Measurements from ENCODE around the gene SLC39A9. TPM values are rescaled to one million over a fixed set of nuclear protein-coding genes. Genes with fewer than 3 reads are reported as not detected.
"Not testable (repeated sequence)": the region's sequence is repeated elsewhere in the genome, so short reads cannot be mapped to it uniquely, and the experiment has no call there.

SLC39A9 gene
- total RNA-seq, 1 experiment from 2014 or later, result 95.8 TPM

- DNase-seq (ENCODE audit: low read depth), result no peak
These were observed 30.1 kb upstream of the SLC39A9 start for GRCh38 chr14:69368381-69368780.

DNA sequence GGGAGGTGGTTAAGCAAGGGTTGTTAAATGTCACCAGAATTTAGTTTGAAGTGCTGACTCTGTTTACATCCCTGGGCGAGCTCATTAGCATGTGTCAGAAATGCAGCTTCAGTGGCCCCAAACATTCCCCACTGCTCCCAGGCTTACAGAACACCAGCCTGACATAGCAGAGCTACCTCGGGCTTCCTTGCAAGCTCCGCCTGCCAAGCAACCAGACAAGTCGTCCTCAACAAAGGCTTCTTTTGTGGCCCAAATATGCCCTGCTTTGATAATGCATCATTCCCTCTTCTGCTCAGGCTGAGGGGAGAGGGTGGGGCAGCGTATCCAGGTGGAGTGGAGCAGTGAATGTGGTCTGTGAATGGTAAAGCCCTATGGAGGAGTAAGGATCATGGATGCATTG, 28.4 kb upstream of the SLC39A9 start:
- DNase-seq (ENCODE audit: low read depth), result no peak

- DNase-seq (ENCODE audit: low read depth), result no peak
These were observed 26.3 kb upstream of the SLC39A9 start for GRCh38 chr14:69372146-69372545.

GRCh38 chr14:69373104-69373503, 25.4 kb upstream of the SLC39A9 start:
- DNase-seq (ENCODE audit: low read depth), result no peak

DNA sequence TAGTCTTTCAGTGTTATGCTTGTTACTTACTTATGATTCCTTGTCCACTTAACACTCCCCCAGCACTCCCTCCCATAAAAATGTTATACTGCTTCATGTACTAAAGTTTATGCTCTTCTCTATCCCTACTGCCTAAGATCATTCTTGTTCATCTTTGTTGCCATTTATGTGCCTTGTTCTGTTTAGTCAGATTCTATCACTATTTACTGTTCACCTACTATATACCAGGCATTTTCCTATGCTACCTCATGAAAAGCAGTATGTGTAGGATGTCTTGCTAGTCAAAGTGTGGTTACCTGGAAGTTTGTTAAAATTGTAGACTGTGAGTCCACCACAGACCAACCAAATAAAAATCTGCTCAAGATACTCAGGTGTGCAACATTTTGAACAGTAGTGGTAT, 24.3 kb upstream of the SLC39A9 start:
- DNase-seq (ENCODE audit: low read depth), result no peak

DNA sequence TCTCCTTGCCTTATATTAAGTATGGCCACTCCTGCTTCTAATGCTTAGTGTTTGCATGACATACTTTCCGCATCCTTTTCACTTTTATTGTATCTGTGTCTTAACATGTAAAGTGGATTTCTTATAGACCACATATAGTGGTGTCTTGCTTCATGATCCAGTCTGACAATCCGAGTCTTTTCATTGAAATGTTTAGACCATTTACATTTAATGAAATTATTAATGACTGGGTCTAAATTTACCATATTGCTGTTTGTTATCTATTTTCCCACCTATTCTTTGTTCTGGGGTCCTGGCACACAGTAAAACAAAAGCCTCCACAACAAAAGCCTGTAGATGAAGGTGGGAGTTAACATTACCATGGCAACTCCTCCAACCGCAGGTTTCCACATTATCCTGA, 23.3 kb upstream of the SLC39A9 start:
- no peak for DNase-seq (ENCODE audit: low read depth)

DNA sequence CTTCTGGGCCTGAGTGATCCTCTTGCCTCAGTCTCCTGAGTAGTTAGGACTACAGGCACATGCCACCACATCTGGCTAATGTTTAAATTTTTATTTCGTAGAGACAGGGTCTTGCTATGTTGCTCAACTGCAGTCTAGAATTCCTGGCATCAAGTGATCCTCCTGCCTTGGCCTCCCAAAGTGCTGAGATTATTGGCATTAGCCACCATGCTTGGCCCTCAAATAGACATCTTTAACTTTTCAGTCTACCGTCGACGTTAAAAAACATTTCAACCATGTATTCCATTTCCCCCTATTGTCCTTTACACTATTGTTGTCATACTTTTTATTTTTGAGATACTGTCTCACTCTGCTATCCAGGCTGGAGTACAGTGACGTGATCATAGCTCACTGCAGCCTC, 22.8 kb upstream of the SLC39A9 start:
- no peak for DNase-seq (ENCODE audit: low read depth)

GRCh38 chr14:69376439-69376838, 22.1 kb upstream of the SLC39A9 start:
- DNase-seq (ENCODE audit: low read depth), result no peak

GRCh38 chr14:69378274-69378673, 20.2 kb upstream of the SLC39A9 start:
- no peak for DNase-seq (ENCODE audit: low read depth)

DNA sequence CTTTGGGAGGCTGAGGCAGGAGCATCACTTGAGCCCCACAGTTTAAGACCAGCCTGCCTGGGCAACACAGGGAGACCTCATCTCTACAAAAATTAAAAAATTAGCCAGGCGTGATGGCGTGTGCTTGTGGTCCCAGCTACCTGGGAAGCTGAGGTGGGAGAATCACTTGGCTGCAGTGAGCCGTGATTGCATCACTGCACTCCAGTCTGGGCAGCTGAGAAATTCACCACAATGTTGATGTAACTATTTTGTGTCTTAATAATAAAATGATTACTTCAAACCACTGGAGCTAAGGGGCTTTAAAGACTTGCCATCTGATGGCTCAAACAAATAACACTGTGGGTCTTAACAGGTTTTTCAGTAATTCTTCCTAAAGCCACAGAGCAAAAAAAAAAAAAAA, 11.2 kb upstream of the SLC39A9 start:
- DNase-seq (ENCODE audit: low read depth), result no peak

DNA sequence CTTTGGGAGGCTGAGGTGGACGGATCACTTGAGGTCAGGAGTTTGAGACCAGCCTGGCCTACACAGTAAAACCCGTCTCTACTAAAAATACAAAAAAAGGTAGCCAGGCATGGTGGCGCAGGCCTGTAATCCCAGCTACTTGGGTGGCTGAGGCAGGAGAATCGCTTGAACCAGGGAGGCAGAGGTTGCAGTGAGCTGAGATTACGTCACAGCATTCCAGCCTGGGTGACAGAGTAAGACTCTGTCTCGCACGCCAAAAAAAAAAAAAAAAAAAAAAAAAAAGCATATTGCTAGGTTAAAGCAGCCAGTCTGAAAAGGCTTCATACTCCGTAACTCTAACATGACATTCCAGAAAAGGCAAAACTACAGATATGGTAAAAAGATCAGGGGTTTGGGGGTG, 7.1 kb upstream of the SLC39A9 start:
- not testable (repeated sequence) for DNase-seq (ENCODE audit: low read depth)

DNA sequence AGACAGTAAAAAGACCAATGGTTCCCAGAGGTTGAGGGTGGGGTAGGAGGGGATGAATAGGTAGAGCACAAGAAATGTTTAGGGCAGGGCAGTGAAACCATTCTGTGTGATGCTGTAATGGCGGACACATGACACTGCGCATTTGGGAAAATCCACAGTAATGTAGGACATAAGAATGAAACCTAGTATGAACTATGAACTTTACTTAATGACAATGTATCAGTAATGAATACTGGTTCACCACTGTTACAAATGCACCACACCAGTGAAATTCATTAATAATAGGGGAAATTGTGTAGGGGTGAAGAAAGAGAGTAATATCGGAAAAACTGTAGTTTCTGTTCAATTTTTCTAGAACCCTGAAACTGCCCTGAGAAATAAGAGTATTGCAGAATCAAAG, 6.0 kb upstream of the SLC39A9 start:
- no peak for DNase-seq (ENCODE audit: low read depth)

- no peak for DNase-seq (ENCODE audit: low read depth)
These were observed 2.6 kb upstream of the SLC39A9 start for GRCh38 chr14:69395929-69396328.

DNA sequence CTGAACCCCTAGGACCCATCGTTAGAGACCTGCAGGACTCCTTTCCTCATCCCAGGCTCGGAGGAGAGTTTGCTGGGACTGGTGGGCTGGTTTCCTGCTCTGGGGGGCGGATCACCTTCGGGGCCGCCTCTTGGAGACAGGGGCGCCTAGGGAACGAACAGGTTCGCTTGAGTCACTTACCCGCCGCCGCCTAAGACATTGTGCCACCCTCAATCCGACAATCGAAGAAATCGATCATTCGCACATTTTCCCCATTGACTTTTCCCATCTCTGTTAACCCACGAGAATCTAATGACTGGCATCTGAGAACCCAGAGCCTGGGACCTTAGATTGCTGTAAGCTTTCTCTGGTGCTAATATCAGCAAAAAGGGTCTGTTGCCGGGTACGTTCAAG, 322 bp downstream of the SLC39A9 start:
- no peak for DNase-seq (ENCODE audit: low read depth)

DNA sequence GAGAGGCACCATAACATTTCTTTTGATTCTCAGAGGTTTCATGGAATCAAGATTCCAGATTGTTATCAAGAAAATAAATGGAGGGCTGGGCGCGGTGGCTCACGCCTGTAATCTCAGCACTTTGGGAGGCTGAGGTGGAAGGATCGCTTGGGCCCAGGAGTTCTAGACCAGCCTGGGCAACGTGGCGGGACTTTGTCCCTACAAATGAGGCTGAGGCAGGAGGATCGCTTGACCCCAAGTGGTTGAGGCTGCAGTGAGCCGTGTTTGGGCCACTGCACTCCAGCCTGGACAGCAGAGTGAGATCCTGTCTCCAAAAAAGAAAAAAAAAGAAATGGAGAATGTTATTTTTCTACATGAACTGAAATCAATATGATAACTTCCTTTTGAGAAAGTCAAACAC, 1.3 kb downstream of the SLC39A9 start:
- DNase-seq (ENCODE audit: low read depth), result no peak

- DNase-seq (ENCODE audit: low read depth), result no peak
These were observed 1.7 kb downstream of the SLC39A9 start for GRCh38 chr14:69400154-69400553.

DNA sequence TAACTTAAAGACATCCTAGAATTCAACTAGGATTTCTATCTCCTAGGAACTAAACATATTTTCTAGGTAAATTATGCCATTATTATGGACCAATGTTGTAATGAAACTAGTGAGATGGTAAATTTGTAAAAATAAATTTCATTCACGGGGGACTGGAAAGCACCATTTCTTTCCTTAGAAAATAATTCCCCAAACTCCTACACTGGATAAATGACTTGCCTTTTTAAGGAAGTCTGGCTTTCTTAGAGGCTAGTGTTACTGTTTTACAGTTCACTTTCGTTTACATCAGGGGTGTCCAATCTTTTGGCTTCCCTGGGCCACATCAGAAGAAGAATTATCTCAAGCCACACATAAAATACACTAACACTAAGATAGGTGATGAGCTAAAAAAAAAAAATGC, 3.3 kb downstream of the SLC39A9 start:
- DNase-seq (ENCODE audit: low read depth), result no peak

GRCh38 chr14:69404478-69404877, 6.0 kb downstream of the SLC39A9 start:
- DNase-seq (ENCODE audit: low read depth), result no peak

DNA sequence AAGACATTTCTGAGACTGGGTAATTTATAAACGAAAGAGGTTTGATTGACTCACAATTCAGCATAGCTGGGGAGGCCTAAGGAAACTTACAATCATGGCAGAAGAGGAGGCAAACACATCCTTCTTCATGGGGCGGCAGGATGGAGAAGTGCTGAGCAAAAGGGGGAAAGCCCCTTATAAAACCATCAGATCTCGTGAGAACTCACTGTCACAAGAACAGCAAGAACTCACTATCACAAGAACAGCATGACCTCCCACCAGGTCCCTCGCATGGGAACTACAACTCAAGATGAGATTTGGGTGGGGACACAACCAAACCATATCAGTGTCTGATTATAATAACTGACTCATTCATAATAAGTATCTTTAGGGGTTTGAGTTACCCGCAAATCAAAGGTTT, 6.4 kb downstream of the SLC39A9 start:
- DNase-seq (ENCODE audit: low read depth), result no peak

DNA sequence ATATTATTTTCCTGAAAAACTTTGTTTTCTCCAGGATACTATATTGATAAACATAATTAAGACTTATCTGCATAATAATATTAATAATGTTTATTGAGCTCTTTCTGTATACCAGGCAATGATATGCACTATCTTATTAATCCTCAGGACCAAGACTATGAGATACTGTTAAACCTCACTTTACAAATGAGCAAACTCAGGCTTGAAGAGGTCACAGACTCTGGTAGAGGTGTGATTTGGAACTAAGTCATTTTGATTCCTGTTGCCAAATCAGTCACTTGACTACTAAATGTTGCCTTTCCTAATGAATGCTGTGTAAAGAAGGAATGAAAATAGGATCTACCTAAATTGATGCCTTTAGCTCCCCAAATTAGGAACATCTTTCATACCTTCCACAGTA, 7.3 kb downstream of the SLC39A9 start:
- DNase-seq (ENCODE audit: low read depth), result no peak

GRCh38 chr14:69408331-69408960, 10.0 kb downstream of the SLC39A9 start:
- DNase-seq (ENCODE audit: low read depth), result no peak

DNA sequence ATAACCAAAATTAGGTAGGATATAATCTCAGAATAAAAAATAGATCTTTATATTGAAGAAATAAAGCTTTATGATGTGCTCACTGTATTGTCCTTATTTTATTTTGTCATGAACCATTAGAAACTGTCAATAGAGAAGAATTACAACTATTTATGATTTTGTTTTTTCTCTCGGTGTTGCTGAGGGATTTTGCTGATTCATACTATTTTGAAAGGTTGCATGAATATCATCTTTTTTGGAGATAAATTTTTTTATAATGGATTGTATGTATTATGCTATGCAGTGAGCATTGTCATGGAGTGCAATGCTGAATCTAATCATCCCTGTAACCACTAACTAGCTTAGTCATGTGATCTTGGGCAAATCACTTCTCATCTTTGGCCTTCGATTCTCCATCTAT, 15.0 kb downstream of the SLC39A9 start:
- DNase-seq (ENCODE audit: low read depth), result no peak

DNA sequence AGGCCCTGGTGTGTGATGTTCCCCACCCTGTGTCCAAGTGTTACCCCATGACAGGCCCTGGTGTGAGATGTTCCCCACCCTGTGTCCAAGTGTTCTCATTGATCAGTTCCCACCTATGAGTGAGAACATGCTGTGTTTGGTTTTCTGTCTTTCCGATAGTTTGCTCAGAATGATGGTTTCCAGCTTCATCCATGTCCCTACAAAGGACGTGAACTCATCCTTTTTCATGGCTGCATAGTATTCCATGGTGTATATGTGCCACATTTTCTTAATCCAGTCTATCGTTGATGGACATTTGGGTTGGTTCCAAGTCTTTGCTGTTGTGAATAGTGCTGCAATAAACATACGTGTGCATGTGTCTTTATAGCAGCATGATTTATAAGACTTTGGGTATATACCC, 17.6 kb downstream of the SLC39A9 start:
- DNase-seq (ENCODE audit: low read depth), result not testable (repeated sequence)

GRCh38 chr14:69423279-69423678, 24.8 kb downstream of the SLC39A9 start:
- no peak for DNase-seq (ENCODE audit: low read depth)
